Uterus (tissue), 2 donors: ENCODE measurements around the gene HOXA6.

Experiments
- POLR2A ChIP-seq, 2 donors: fragments of 450-650 bp; IDR thresholded peaks; one replicate each; pipeline ENCODE4 v1.6.1; 2016; ENCODE audit warnings: antibody characterized with exemption in 2 of 2, mild to moderate bottlenecking in 1 of 2, moderate library complexity in 1 of 2
- TF ChIP-seq, protein P1 (sequence below), 4 experiments: fragments of 200-600 bp in 2 of 4; fragments of 450-650 bp in 2 of 4; sonication (generic) in 2 of 4; IDR thresholded peaks; one replicate each; pipeline ENCODE4 v1.5.1; 2016 to 2019; ENCODE audit warnings: antibody characterized with exemption in 4 of 4, mild to moderate bottlenecking in 2 of 4, moderate library complexity in 1 of 4

DNA sequence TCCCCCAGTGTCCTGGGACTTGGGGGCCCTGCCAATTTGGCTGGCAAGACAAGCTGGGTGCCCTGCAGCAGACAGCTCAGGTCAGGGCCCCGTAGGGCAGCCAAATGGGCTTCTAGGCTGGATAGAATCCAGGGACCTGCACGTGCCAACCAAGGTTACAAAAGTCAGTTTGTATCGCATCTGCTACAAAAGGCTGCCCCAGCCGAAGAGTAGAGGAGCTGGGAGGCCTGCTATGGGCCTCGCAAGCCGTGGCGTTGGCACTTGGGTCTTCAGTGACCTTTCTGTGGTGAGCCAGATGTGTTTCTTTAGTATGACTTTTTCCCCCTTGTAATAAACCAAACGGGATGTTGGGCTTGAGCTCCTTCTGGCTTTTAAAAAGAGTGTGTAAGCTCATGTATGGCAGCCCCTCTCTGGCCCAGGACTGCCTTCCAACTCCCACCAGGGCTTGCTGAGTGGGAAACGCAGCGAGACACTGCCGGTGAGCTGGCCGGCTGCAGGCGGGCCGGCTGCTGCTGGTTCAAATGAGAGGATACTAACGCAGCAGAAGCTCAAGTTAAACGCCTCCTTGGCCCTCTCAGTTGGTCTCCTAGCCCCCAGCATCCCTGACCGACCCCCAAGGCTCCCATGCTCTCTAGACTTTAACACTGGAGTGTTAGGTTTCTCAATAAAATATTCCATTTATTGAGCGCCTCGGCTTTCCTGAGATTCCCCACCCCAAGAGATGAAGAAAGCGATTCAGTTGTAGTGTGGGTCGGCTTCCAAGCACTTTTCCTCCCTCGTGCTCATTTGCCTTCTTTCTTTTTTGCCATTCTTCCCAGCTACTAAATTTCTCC, 29.6 kb upstream of the HOXA6 start:
- no peak for TF ChIP-seq POLR2A (IDR thresholded peaks at IDR 0.05)
- TF ChIP-seq, protein P1, sequence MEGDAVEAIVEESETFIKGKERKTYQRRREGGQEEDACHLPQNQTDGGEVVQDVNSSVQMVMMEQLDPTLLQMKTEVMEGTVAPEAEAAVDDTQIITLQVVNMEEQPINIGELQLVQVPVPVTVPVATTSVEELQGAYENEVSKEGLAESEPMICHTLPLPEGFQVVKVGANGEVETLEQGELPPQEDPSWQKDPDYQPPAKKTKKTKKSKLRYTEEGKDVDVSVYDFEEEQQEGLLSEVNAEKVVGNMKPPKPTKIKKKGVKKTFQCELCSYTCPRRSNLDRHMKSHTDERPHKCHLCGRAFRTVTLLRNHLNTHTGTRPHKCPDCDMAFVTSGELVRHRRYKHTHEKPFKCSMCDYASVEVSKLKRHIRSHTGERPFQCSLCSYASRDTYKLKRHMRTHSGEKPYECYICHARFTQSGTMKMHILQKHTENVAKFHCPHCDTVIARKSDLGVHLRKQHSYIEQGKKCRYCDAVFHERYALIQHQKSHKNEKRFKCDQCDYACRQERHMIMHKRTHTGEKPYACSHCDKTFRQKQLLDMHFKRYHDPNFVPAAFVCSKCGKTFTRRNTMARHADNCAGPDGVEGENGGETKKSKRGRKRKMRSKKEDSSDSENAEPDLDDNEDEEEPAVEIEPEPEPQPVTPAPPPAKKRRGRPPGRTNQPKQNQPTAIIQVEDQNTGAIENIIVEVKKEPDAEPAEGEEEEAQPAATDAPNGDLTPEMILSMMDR (IDR thresholded peaks at IDR 0.05) = no peak
